Activated naive CD8-positive, alpha-beta T cell (primary cell): Measurements from ENCODE around the gene ALG6.
"Not testable (repeated sequence)": the region's sequence is repeated elsewhere in the genome, so short reads cannot be mapped to it uniquely, and the experiment has no call there.

Experiments
- H3K27ac Mint-ChIP-seq: one replicate; pipeline ENCODE4 v1.8.0; 2021; ENCODE audit warnings: mixed read lengths
- H3K27me3 Mint-ChIP-seq: one replicate; pipeline ENCODE4 v1.8.0; 2021; ENCODE audit warnings: mixed read lengths
- H3K36me3 Mint-ChIP-seq: one replicate; pipeline ENCODE4 v1.8.0; 2021; ENCODE audit warnings: mixed read lengths
- H3K4me1 Mint-ChIP-seq: one replicate; pipeline ENCODE4 v1.8.0; 2021; ENCODE audit warnings: low read depth, mixed read lengths
- H3K4me3 Mint-ChIP-seq: one replicate; pipeline ENCODE4 v1.8.0; 2021; ENCODE audit warnings: mild to moderate bottlenecking, mixed read lengths
- H3K9me3 Mint-ChIP-seq: one replicate; pipeline ENCODE4 v1.8.0; 2021; ENCODE audit warnings: low read depth, mixed read lengths

Gene ALG6

DNA sequence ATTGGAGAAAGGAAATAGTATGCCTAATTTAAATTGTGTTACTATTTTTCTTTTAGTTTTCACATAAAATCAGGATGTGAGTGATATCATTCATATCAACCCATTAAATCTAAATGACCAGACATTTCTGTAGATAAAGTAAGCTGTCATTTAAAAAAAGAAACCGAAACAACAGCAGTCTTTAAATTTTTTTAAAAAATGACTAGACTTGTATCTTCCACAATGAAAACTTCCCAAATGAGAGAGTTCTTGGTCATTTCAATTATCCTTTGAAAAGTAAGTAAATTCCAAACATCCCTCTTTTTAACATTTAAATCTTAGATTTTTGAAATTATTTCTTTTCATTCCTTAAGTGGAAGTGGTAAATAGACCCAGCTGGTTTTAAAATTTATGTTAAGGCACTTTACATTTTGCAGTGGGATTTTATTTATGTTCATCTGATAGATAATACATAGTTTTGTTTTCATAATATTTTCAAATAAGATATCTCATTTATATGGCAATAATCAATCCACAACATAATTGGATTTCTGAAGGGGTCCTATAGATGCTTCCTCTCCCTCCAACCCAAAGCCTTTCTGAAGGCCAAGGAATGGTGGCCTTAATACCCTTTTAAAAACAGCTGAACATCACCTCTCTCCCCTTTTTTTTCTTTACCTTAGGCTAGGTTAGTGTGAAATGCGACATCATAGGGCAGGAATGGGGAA lies 42.0 kb upstream of the ALG6 start:
- Mint-ChIP-seq H3K27me3 (peaks cover 40% of the 10 kb centered on the region), H3K27ac (no peak overlapping the region), H3K4me3 (peak overlapping the region; percentile 47), H3K4me1 (peaks cover 36% of the 10 kb centered on the region), H3K36me3 (peaks cover 6% of the 10 kb centered on the region), H3K9me3 (no peaks in the 10 kb centered on the region)

DNA sequence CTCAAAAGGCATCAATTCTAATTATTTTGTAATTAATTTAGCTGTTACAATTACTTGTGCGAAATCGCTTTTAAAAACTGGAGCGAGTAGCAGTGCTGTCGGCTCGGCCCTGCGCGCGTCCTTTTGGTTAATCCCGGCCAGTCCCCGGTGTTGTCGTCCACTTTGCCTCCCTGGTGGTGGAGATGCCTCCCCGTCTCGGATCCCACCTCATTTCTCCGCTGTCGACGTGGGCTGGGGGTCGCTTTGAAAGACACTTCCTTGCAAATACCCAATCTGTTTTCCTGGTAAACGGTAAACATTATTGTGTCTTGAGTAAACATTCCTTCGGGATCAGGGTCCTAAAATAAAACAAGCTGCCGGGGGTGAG lies 41.3 kb upstream of the ALG6 start:
- Mint-ChIP-seq H3K4me3 (peak overlapping the region; percentile 23), H3K36me3 (peaks cover 6% of the 10 kb centered on the region), H3K9me3 (no peaks in the 10 kb centered on the region), H3K4me1 (peaks cover 38% of the 10 kb centered on the region), H3K27me3 (peaks cover 45% of the 10 kb centered on the region), H3K27ac (peak overlapping the region; percentile 66)

DNA sequence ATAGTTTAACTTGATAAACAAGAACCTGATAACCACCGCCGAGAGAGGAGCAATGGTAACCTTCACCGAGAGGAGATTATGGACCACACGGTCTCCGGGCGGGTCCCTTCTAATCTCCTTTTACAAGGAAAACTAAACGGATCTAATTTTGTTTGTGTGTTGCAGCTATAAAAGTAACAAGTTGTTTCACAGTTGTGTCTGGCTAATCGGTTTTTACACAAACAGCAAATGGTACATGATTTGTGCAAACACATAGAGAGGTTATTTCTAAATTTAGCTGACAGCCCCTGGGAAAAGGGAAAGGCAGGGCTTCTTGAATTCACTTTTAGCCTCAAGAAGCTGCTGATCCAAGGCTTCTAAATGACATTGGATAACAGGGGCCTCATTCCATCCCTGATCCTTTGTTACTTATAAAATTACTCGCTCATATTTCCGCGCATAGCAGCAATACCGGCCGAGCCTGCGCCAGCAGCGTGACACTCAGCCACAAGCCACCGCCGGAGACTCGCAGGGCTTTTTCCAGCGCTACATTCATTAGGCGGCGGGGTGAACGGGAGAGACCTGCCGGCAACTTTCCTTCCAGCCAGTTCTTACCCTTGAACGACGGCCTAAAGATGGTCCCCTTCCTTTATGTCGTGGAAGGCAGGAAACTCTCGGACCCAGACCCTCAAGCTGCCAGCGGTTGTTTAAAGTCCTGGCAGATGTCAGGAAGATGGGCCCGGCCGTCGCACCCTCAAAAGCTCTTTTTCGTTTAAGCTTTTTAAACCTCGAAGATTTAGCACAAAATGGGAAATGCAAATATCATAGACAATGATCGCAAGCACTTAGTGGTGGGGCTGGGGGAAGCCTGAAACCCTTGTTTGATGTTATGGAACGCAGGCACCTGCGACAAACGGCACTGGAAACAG lies 40.7 kb upstream of the ALG6 start:
- Mint-ChIP-seq H3K27ac (peak overlapping the region; percentile 66), H3K4me1 (peaks cover 32% of the 10 kb centered on the region), H3K36me3 (peaks cover 6% of the 10 kb centered on the region), H3K9me3 (no peaks in the 10 kb centered on the region), H3K4me3 (no peak overlapping the region), H3K27me3 (peaks cover 41% of the 10 kb centered on the region)

DNA sequence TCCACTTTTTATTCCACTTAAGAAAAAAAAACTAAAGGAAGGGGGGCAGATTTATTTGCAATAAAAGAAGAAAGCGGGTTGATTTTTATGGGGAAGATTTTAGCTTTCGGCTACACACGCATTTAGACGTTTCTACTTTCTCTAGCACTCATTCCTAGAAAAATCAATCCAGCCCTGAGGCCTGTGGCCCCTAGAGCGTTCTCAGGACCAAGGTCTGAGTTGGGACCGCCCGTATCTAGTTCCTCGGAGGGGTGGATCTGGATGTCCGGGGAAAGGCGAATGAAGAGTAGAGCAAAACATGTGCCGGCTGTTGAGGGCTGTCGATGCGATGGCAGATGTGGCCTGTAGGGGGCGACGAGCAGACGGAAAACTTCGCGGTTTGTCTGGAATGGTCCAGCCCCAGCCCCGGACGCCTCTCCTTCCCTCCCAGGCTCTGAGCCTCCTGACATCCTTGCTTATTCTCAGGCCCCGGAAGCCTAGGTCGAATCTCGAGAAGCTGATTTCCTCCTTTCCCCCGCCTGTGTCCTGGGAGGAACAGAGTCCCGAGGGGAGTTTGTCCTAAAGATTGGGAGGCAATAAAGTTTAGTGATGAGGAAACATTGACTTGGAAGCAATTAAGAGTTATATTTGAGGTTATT lies 39.9 kb upstream of the ALG6 start:
- H3K27ac Mint-ChIP-seq, result peak overlapping the region; percentile 29
- H3K9me3 Mint-ChIP-seq, result no peaks in the 10 kb centered on the region
- H3K36me3 Mint-ChIP-seq, result peaks cover 6% of the 10 kb centered on the region

DNA sequence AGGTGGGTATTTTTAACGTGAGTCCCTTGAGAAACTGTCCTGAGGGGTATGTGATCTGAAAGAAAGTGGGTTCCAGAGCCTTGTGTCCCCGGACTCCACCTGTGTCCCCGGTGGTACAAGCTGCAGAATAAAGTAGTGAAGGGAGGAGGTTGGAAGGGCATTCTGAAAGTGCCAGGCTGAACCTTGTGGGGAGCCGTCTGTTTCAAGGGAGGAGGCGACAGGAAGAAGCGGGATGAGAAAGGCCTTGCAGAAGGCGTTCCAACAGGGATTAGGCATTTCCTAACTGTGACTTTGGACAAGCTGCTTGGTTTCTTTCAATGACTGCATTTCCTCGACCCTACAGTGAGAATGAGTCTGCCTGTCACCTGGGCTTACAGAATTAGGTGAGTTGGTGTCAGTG lies 39.3 kb upstream of the ALG6 start:
- Mint-ChIP-seq H3K9me3 (no peaks in the 10 kb centered on the region), H3K4me1 (peaks cover 28% of the 10 kb centered on the region), H3K4me3 (no peak overlapping the region), H3K27me3 (peaks cover 45% of the 10 kb centered on the region), H3K36me3 (peaks cover 6% of the 10 kb centered on the region), H3K27ac (no peak overlapping the region)

More for the DNA sequence above, 39.9 kb upstream of the ALG6 start:
- Mint-ChIP-seq H3K27me3 (peaks cover 42% of the 10 kb centered on the region), H3K4me1 (peaks cover 28% of the 10 kb centered on the region), H3K4me3 (peak overlapping the region; percentile 17)

DNA sequence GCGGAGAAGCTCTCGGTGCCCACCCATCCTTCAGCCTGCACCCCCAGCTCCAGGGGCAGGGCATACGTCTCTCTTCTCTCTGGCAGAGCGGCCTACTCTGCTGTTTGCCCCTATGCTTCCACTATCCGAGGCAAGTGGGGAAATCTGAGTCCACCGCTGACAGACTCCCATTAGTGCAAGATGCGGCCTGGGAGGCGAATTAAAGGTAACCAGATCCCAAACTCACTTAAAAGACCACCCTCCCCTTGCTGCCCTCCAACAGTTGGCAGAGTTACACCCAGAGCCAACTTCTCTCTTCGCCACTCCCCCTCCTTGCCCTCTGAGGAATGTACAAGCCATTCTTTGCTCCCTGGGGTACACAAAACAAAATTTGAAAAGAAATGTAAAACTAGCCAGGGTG lies 38.6 kb upstream of the ALG6 start:
- H3K27me3 Mint-ChIP-seq, result peaks cover 49% of the 10 kb centered on the region
- H3K36me3 Mint-ChIP-seq, result peaks cover 6% of the 10 kb centered on the region
- H3K27ac Mint-ChIP-seq, result no peak overlapping the region
- H3K4me1 Mint-ChIP-seq, result peaks cover 28% of the 10 kb centered on the region
- no peaks in the 10 kb centered on the region for H3K9me3 Mint-ChIP-seq
- H3K4me3 Mint-ChIP-seq, result peak overlapping the region; percentile 52

DNA sequence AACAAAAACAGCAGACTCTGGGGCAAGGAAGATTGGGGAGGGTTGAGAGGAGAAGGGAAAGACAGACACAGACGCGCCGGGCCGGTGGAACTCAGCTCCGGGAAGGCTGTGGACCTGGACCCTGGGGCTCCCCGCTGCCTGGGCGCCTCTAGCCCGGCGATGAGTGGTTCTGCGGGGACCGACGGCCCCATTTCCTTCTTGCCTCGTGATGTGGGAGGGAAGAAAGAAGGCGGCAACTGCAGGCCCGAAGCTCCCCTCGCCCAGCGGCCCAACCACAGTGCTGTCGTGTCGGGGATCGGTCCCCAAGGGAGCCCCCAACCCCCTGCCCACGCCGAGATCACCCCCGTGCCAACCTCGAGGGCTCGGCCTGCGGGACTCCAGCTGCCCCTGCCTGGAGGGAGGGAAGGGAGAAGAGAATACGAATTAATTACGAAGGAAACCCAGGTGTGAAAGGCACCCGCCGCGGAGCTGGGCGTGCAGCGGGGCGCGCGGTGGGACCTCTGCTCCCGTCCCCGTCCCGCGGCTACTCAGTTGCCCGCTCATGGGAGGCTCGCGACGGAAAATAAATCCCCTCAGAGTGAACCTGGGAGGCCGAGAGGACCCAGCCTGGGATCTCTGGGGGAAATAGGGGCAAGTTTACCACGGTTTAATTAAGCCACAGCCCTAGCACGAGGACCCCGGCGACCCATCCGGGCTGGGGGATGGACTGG lies 37.7 kb upstream of the ALG6 start:
- no peaks in the 10 kb centered on the region for H3K9me3 Mint-ChIP-seq
- H3K4me3 Mint-ChIP-seq, result peak overlapping the region; percentile 52
- peaks cover 53% of the 10 kb centered on the region for H3K27me3 Mint-ChIP-seq
- H3K27ac Mint-ChIP-seq, result no peak overlapping the region
- H3K4me1 Mint-ChIP-seq, result peaks cover 26% of the 10 kb centered on the region
- peaks cover 6% of the 10 kb centered on the region for H3K36me3 Mint-ChIP-seq

DNA sequence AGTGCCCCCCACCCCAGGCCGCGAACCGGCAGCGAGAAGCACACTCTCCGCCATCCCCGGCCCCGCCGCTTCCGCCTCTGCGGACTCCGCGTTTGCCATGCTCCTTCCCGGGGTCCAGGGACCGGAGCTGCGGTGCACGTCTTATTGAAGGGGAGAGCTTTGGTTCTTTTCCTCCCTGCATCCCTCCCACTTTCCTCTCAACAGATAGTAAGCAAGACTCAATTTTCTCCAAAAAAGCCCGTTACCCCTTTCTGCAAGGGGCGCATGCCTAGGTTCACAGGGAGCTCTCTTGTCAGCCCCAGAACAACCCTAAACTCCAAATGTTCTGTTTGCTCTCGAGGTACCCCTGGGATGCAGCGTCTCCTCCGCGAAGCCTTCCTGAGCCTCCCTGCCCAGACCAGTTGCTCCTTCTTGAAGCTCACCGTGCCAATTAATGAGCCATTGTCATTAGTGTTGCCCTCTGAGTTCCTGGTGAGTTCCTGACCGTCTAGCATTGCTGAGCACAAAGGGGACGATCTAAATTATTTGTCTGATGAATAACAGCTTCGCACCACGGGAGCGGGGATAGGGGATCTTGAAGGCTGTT lies 37.0 kb upstream of the ALG6 start:
- Mint-ChIP-seq H3K4me1 (peaks cover 24% of the 10 kb centered on the region), H3K27ac (no peak overlapping the region), H3K4me3 (peak overlapping the region; percentile 14), H3K36me3 (peaks cover 6% of the 10 kb centered on the region), H3K9me3 (no peaks in the 10 kb centered on the region), H3K27me3 (peaks cover 56% of the 10 kb centered on the region)

DNA sequence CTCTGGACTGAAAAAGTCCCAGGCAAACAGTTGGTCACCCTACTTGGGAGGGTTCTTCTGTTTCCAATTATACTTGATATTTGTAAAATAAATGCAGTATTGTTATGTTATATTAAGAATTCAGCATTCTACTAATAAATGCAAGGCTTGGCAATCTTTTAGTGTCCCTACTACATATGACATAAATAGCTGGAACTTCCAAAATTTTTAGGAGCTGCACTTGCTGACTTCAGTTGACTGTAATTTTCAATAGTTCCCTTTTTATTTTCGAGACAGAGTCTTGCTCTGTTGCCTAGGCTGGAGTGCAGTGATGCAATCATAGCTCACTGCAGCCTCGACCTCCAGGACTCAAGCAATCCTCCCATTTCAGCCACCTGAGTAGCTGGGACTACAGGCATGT lies 25.0 kb upstream of the ALG6 start:
- H3K4me1 Mint-ChIP-seq, result no peaks in the 10 kb centered on the region
- H3K27me3 Mint-ChIP-seq, result peaks cover 24% of the 10 kb centered on the region
- no peak overlapping the region for H3K4me3 Mint-ChIP-seq

DNA sequence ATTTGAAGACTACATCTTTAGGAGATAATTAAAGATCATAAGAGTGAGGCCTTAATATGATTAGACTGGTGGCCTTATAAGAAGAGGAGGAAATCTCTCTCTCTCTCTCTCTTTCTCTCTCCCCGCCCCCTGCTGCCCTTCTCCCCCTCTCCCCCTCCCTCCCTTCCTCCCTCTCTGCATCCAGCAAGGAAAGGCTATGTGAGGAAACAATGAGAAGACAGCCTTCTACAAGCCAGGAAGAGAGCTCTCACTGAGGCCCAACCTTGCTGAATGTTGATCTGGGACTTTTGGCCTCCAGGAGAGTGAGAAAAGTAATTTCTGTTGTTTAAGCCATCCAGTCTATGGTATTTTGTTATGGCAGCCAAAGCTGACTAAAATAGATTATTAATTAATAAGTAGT lies 23.5 kb upstream of the ALG6 start:
- Mint-ChIP-seq H3K27ac (no peak overlapping the region), H3K27me3 (peaks cover 25% of the 10 kb centered on the region), H3K4me3 (no peak overlapping the region), H3K36me3 (no peaks in the 10 kb centered on the region), H3K9me3 (no peaks in the 10 kb centered on the region), H3K4me1 (no peaks in the 10 kb centered on the region)

More for the DNA sequence above, 25.0 kb upstream of the ALG6 start:
- no peaks in the 10 kb centered on the region for H3K9me3 Mint-ChIP-seq
- H3K36me3 Mint-ChIP-seq, result no peaks in the 10 kb centered on the region
- H3K27ac Mint-ChIP-seq, result no peak overlapping the region

DNA sequence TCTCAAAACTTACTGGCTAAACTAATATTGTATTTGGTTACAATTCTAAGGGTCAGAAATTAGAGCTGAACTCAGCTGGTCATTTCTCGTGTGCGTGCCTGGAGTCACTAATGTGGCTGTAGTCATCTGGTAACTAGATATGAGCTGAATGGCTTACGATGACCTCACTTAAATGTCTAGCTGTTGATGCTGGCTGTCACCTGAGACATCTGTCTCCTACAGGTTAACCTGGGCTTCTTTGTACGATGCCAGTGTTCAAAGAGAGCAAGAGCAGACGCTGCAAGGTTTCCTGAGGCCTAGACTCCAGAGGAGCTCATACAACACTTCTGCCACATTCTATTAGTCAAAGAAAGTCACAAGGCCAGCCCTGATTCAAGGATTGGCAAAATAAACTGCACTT lies 17.1 kb upstream of the ALG6 start:
- no peaks in the 10 kb centered on the region for H3K36me3 Mint-ChIP-seq
- no peaks in the 10 kb centered on the region for H3K4me1 Mint-ChIP-seq
- no peak overlapping the region for H3K4me3 Mint-ChIP-seq
- H3K27me3 Mint-ChIP-seq, result peaks cover 28% of the 10 kb centered on the region
- no peaks in the 10 kb centered on the region for H3K9me3 Mint-ChIP-seq
- no peak overlapping the region for H3K27ac Mint-ChIP-seq

DNA sequence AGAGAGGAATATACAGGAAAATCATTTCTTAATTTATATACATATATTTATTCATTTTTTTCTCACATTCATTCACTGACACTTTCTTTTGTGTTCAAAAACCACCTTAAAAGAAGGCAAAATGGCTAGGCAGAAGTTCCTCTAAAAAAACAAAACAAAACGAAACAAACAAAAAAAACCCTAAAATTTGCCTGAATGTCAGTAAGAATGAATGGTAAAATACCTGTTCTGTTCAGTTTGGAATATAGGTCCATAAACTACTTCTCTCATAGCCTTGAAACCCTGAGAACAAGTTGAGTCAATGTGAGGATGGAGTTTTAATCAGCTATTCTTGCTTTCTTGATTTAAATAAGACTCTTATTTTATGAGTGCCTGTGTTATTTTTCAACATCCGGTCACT lies 14.7 kb upstream of the ALG6 start:
- no peak overlapping the region for H3K4me3 Mint-ChIP-seq
- H3K36me3 Mint-ChIP-seq, result no peaks in the 10 kb centered on the region
- no peaks in the 10 kb centered on the region for H3K4me1 Mint-ChIP-seq
- no peak overlapping the region for H3K27ac Mint-ChIP-seq
- H3K9me3 Mint-ChIP-seq, result no peaks in the 10 kb centered on the region
- peaks cover 18% of the 10 kb centered on the region for H3K27me3 Mint-ChIP-seq

DNA sequence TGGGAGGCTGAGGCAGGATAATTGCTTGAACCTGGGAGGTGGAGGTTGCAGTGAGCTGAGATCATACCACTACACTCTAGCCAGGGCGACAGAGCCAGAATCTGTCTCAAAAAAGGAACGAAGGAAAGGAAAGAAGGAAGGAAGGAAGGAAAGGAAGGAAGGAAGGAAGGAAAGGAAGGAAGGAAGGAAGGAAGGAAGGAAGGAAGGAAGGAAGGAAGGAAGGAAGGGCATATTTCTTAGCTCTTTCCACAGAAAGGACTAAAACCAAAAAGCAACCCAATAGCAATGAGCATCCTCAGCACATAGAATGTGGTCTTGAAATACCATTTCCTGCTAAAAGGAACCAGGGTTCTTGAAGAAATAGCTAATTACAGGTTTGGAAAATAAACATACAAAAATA lies 11.2 kb upstream of the ALG6 start:
- peaks cover 21% of the 10 kb centered on the region for H3K27me3 Mint-ChIP-seq
- H3K9me3 Mint-ChIP-seq, H3K4me3 Mint-ChIP-seq, H3K27ac Mint-ChIP-seq, H3K4me1 Mint-ChIP-seq, H3K36me3 Mint-ChIP-seq: not testable (repeated sequence)

DNA sequence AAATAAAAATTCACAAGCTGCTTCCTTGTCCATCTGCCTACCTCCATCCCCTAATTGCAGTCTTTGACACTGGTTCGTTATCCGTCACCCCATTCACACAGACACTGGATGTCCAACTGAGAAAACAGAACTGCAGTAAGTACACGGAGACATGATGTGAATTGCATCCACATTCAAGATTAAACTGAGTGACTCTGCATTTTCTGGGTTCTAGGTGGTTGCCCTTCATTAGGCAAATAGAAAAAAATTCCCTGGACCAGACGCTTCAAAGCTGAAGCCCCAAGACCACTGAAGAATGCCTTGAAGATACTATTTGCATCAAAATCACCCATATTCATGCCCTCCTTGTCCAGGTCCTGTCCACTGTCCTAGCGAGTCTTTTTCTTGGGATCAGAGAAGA lies 7.9 kb upstream of the ALG6 start:
- peaks cover 10% of the 10 kb centered on the region for H3K27me3 Mint-ChIP-seq
- no peaks in the 10 kb centered on the region for H3K36me3 Mint-ChIP-seq
- H3K4me1 Mint-ChIP-seq, result no peaks in the 10 kb centered on the region
- H3K9me3 Mint-ChIP-seq, result no peaks in the 10 kb centered on the region
- H3K27ac Mint-ChIP-seq, result no peak overlapping the region
- no peak overlapping the region for H3K4me3 Mint-ChIP-seq
